NCI-H2029 treated with DMSO at 0.1 percent for 48 hours (cell line): ENCODE data around the gene LIPC.

ENCODE experiments used
- DNase-seq: peaks from one replicate; lab custom pipeline; 2025; lab: John Stamatoyannopoulos, UW

LIPC gene

GRCh38 chr15:58538225-58538727, 106.5 kb downstream of the LIPC start:
- DNase-seq: no peak

- DNase-seq: no peak
These were observed 107.1 kb downstream of the LIPC start for GRCh38 chr15:58538901-58539300.

GRCh38 chr15:58539548-58539947, 107.8 kb downstream of the LIPC start:
- no peak for DNase-seq

- no peak for DNase-seq
These were observed 109.8 kb downstream of the LIPC start for GRCh38 chr15:58541410-58542087.

- DNase-seq: no peak
These were observed 112.0 kb downstream of the LIPC start for GRCh38 chr15:58543664-58544335.

GRCh38 chr15:58544756-58545155, 113.0 kb downstream of the LIPC start:
- DNase-seq: no peak

GRCh38 chr15:58545307-58546065, 113.7 kb downstream of the LIPC start:
- no peak for DNase-seq

GRCh38 chr15:58546066-58546591, 114.3 kb downstream of the LIPC start:
- DNase-seq: no peak

- DNase-seq: peak; percentile 4
These were observed 115.1 kb downstream of the LIPC start for GRCh38 chr15:58546635-58547627.

- DNase-seq: no peak
These were observed 116.0 kb downstream of the LIPC start for GRCh38 chr15:58547628-58548307.

- DNase-seq: no peak
These were observed 116.7 kb downstream of the LIPC start for GRCh38 chr15:58548308-58549012.

GRCh38 chr15:58549013-58549784, 117.4 kb downstream of the LIPC start:
- DNase-seq: no peak

- no peak for DNase-seq
These were observed 117.9 kb downstream of the LIPC start for GRCh38 chr15:58549785-58550074.

GRCh38 chr15:58551084-58551763, 119.4 kb downstream of the LIPC start:
- DNase-seq: no peak

GRCh38 chr15:58551764-58552504, 120.1 kb downstream of the LIPC start:
- no peak for DNase-seq

GRCh38 chr15:58552505-58553364, 120.9 kb downstream of the LIPC start:
- DNase-seq: no peak

- no peak for DNase-seq
These were observed 121.7 kb downstream of the LIPC start for GRCh38 chr15:58553365-58553918.
